ENCODE measurements around the gene MAGEA8. TPM values are rescaled to one million over a fixed set of nuclear protein-coding genes. Genes with fewer than 3 reads are reported as not detected.
A peak's percentile ranks its signal among the peaks of the same experiment; 100 is the strongest.
"Not testable (repeated sequence)": the region's sequence is repeated elsewhere in the genome, so short reads cannot be mapped to it uniquely, and the experiment has no call there.

Gene MAGEA8
- total RNA-seq, 1 donor from 2014 or later, result not detected

- H3K4me1 Mint-ChIP-seq (ENCODE audit: low read depth), result no peaks in the 10 kb centered on the region
- H3K36me3 Mint-ChIP-seq (ENCODE audit: low read depth), result peaks cover 1% of the 10 kb centered on the region
- H3K4me3 Mint-ChIP-seq, result no peak overlapping the region
- peaks cover 26% of the 10 kb centered on the region for H3K9me3 Mint-ChIP-seq
- DNase-seq (ENCODE audit: low spot score), result no peak
- intact Hi-C loops (cut with micrococcal nuclease), result no loop called here
- peaks cover 25% of the 10 kb centered on the region for H3K27me3 Mint-ChIP-seq (ENCODE audit: insufficient read depth)
- no peak overlapping the region for H3K27ac Mint-ChIP-seq
These were observed 20.5 kb upstream of the MAGEA8 start for GRCh38 chrX:149860445-149860844.

GRCh38 chrX:149865390-149865789 is 15.6 kb upstream of the MAGEA8 start:
- Mint-ChIP-seq H3K9me3 (peaks cover 13% of the 10 kb centered on the region), H3K4me1 (ENCODE audit: low read depth) (no peaks in the 10 kb centered on the region), H3K27me3 (ENCODE audit: insufficient read depth) (peaks cover 25% of the 10 kb centered on the region), H3K4me3 (no peak overlapping the region), H3K36me3 (ENCODE audit: low read depth) (peaks cover 2% of the 10 kb centered on the region), H3K27ac (no peak overlapping the region)
- DNase-seq (ENCODE audit: low spot score), result no peak
- intact Hi-C loops (cut with micrococcal nuclease), result no loop called here

GRCh38 chrX:149867488-149867887 is 13.5 kb upstream of the MAGEA8 start:
- Mint-ChIP-seq H3K4me1 (ENCODE audit: low read depth) (peaks cover 14% of the 10 kb centered on the region), H3K27ac (no peak overlapping the region), H3K36me3 (ENCODE audit: low read depth) (peaks cover 2% of the 10 kb centered on the region), H3K27me3 (ENCODE audit: insufficient read depth) (peaks cover 13% of the 10 kb centered on the region), H3K4me3 (no peak overlapping the region), H3K9me3 (no peaks in the 10 kb centered on the region)
- intact Hi-C loops (cut with micrococcal nuclease), result no loop called here
- DNase-seq (ENCODE audit: low spot score), result no peak

GRCh38 chrX:149870840-149871239 is 10.1 kb upstream of the MAGEA8 start:
- peaks cover 16% of the 10 kb centered on the region for H3K27me3 Mint-ChIP-seq (ENCODE audit: insufficient read depth)
- no peaks in the 10 kb centered on the region for H3K9me3 Mint-ChIP-seq
- H3K36me3 Mint-ChIP-seq (ENCODE audit: low read depth), result peaks cover 2% of the 10 kb centered on the region
- no peak overlapping the region for H3K4me3 Mint-ChIP-seq
- peaks cover 14% of the 10 kb centered on the region for H3K4me1 Mint-ChIP-seq (ENCODE audit: low read depth)
- intact Hi-C loops (cut with micrococcal nuclease), result loop anchor here (1.0 to 10.0 kb wide), 2 partner anchors 39 to 494 kb away; partner anchors contain the start of gene MAMLD1
- no peak for DNase-seq (ENCODE audit: low spot score)
- no peak overlapping the region for H3K27ac Mint-ChIP-seq

- no peaks in the 10 kb centered on the region for H3K9me3 Mint-ChIP-seq
- no peak overlapping the region for H3K27ac Mint-ChIP-seq
- peaks cover 14% of the 10 kb centered on the region for H3K4me1 Mint-ChIP-seq (ENCODE audit: low read depth)
- H3K4me3 Mint-ChIP-seq, result no peak overlapping the region
- H3K27me3 Mint-ChIP-seq (ENCODE audit: insufficient read depth), result peaks cover 18% of the 10 kb centered on the region
- H3K36me3 Mint-ChIP-seq (ENCODE audit: low read depth), result no peaks in the 10 kb centered on the region
- intact Hi-C loops (cut with micrococcal nuclease), result loop anchor here (1.0 to 10.0 kb wide), 2 partner anchors 39 to 493 kb away; partner anchors contain the start of gene MAMLD1
- no peak for DNase-seq (ENCODE audit: low spot score)
These were observed 9.6 kb upstream of the MAGEA8 start for GRCh38 chrX:149871433-149871832.

GRCh38 chrX:149871940-149872339 is 9.0 kb upstream of the MAGEA8 start:
- no peaks in the 10 kb centered on the region for H3K36me3 Mint-ChIP-seq (ENCODE audit: low read depth)
- no peak overlapping the region for H3K27ac Mint-ChIP-seq
- H3K9me3 Mint-ChIP-seq, result no peaks in the 10 kb centered on the region
- no peak overlapping the region for H3K4me3 Mint-ChIP-seq
- intact Hi-C loops (cut with micrococcal nuclease), result loop anchor here (1.0 to 10.0 kb wide), 3 partner anchors 38 to 493 kb away; partner anchors contain the start of genes EOLA2 and MAMLD1
- H3K27me3 Mint-ChIP-seq (ENCODE audit: insufficient read depth), result peaks cover 18% of the 10 kb centered on the region
- DNase-seq (ENCODE audit: low spot score), result peak; percentile 52
- H3K4me1 Mint-ChIP-seq (ENCODE audit: low read depth), result peaks cover 14% of the 10 kb centered on the region

- H3K27ac Mint-ChIP-seq, result no peak overlapping the region
- H3K36me3 Mint-ChIP-seq (ENCODE audit: low read depth), result no peaks in the 10 kb centered on the region
- H3K4me3 Mint-ChIP-seq, result no peak overlapping the region
- peaks cover 16% of the 10 kb centered on the region for H3K27me3 Mint-ChIP-seq (ENCODE audit: insufficient read depth)
- DNase-seq (ENCODE audit: low spot score), result no peak
- H3K9me3 Mint-ChIP-seq, result no peaks in the 10 kb centered on the region
- intact Hi-C loops (cut with micrococcal nuclease), result loop anchor here (10.0 kb wide), 1 partner anchor 488 kb away; the partner anchor contains the start of gene MAMLD1
- H3K4me1 Mint-ChIP-seq (ENCODE audit: low read depth), result peaks cover 5% of the 10 kb centered on the region
These were observed 3.8 kb upstream of the MAGEA8 start for GRCh38 chrX:149877157-149877556.

GRCh38 chrX:149877636-149878035 is 3.3 kb upstream of the MAGEA8 start:
- intact Hi-C loops (cut with micrococcal nuclease), result loop anchor here (10.0 kb wide), 1 partner anchor 487 kb away; the partner anchor contains the start of gene MAMLD1
- H3K27ac Mint-ChIP-seq, result no peak overlapping the region
- no peaks in the 10 kb centered on the region for H3K36me3 Mint-ChIP-seq (ENCODE audit: low read depth)
- peaks cover 7% of the 10 kb centered on the region for H3K4me1 Mint-ChIP-seq (ENCODE audit: low read depth)
- peaks cover 16% of the 10 kb centered on the region for H3K27me3 Mint-ChIP-seq (ENCODE audit: insufficient read depth)
- H3K4me3 Mint-ChIP-seq, result no peak overlapping the region
- no peaks in the 10 kb centered on the region for H3K9me3 Mint-ChIP-seq
- no peak for DNase-seq (ENCODE audit: low spot score)

- intact Hi-C loops (cut with micrococcal nuclease); H3K36me3 Mint-ChIP-seq (ENCODE audit: low read depth); H3K27ac Mint-ChIP-seq; DNase-seq (ENCODE audit: low spot score); H3K27me3 Mint-ChIP-seq (ENCODE audit: insufficient read depth); H3K4me1 Mint-ChIP-seq (ENCODE audit: low read depth); H3K4me3 Mint-ChIP-seq; H3K9me3 Mint-ChIP-seq: not testable (repeated sequence)
These were observed 9.8 kb downstream of the MAGEA8 start for GRCh38 chrX:149890828-149891227.

- H3K36me3 Mint-ChIP-seq (ENCODE audit: low read depth), result peaks cover 4% of the 10 kb centered on the region
These were observed 17.6 kb downstream of the MAGEA8 start for GRCh38 chrX:149898554-149898953.

GRCh38 chrX:149903889-149904748 is 23.1 kb downstream of the MAGEA8 start:
- Mint-ChIP-seq H3K36me3 (ENCODE audit: low read depth) (no peaks in the 10 kb centered on the region), H3K4me1 (ENCODE audit: low read depth) (peaks cover 19% of the 10 kb centered on the region), H3K9me3 (peaks cover under 1% of the 10 kb centered on the region), H3K27ac (peak overlapping the region; percentile 85), H3K27me3 (ENCODE audit: insufficient read depth) (no peaks in the 10 kb centered on the region), H3K4me3 (peak overlapping the region; percentile 64)
- DNase-seq (ENCODE audit: low spot score), result no peak
- intact Hi-C loops (cut with micrococcal nuclease), result no loop called here

More at GRCh38 chrX:149898554-149898953, 17.6 kb downstream of the MAGEA8 start:
- DNase-seq (ENCODE audit: low spot score), result no peak
- peaks cover 10% of the 10 kb centered on the region for H3K4me1 Mint-ChIP-seq (ENCODE audit: low read depth)
- H3K27ac Mint-ChIP-seq, result peak overlapping the region; percentile 84
- H3K27me3 Mint-ChIP-seq (ENCODE audit: insufficient read depth), result no peaks in the 10 kb centered on the region
- no peak overlapping the region for H3K4me3 Mint-ChIP-seq
- H3K9me3 Mint-ChIP-seq, result peaks cover 9% of the 10 kb centered on the region
- intact Hi-C loops (cut with micrococcal nuclease), result loop anchor here (1.0 to 2.0 kb wide), 2 partner anchors 12 to 62 kb away; no protein-coding TSS in a partner anchor

- Mint-ChIP-seq H3K27me3 (ENCODE audit: insufficient read depth) (no peaks in the 10 kb centered on the region), H3K4me1 (ENCODE audit: low read depth) (peaks cover 22% of the 10 kb centered on the region), H3K27ac (no peak overlapping the region), H3K36me3 (ENCODE audit: low read depth) (no peaks in the 10 kb centered on the region), H3K4me3 (no peak overlapping the region), H3K9me3 (no peaks in the 10 kb centered on the region)
- intact Hi-C loops (cut with micrococcal nuclease), result no loop called here
- no peak for DNase-seq (ENCODE audit: low spot score)
These were observed 27.3 kb downstream of the MAGEA8 start for GRCh38 chrX:149908308-149908707.

GRCh38 chrX:149908727-149909126 is 27.7 kb downstream of the MAGEA8 start:
- DNase-seq (ENCODE audit: low spot score), result no peak
- H3K27me3 Mint-ChIP-seq (ENCODE audit: insufficient read depth), result no peaks in the 10 kb centered on the region
- H3K9me3 Mint-ChIP-seq, result peaks cover 4% of the 10 kb centered on the region
- H3K27ac Mint-ChIP-seq, result no peak overlapping the region
- intact Hi-C loops (cut with micrococcal nuclease), result no loop called here
- no peak overlapping the region for H3K4me3 Mint-ChIP-seq
- H3K36me3 Mint-ChIP-seq (ENCODE audit: low read depth), result no peaks in the 10 kb centered on the region
- peaks cover 22% of the 10 kb centered on the region for H3K4me1 Mint-ChIP-seq (ENCODE audit: low read depth)
